Stimulated activated CD4-positive, alpha-beta T cell treated with anti-CD3 and anti-CD28 coated beads, TNF-alpha, amount 100 ng/mL, for 4 hours (primary cell): Measurements from ENCODE around the gene ACVR1B.

ENCODE experiments used
- DNase-seq, 3 experiments: peaks; one replicate each; pipeline ENCODE4 v3.0.0-alpha.2; 2020; ENCODE audit warnings: low read depth in 3 of 3

Gene ACVR1B

DNA sequence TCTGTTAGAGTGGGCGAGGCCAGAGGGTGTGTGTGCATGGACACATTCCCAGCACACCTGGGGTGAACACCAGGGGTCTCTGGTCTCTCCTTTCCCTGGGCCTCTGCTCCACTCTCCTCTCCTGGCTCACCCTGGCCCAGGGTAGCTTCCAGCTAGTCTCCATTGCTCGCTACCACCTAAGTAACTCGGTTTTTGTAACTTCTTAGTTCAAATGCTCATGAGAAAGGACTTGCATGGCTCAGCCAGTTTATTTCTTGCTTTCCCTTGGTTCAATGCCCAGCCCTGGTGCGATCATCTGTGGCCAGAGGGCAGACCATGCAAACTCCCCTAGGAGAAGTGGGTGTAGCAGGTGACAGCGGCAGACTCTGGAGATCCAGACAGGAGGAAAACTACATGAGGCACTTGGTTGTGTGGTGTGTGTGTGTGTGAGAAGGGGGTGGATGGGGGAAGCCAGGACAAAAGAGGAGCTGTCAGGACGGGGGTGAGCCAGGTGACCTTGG, 8.9 kb upstream of the ACVR1B start:
- DNase-seq: no peak

DNA sequence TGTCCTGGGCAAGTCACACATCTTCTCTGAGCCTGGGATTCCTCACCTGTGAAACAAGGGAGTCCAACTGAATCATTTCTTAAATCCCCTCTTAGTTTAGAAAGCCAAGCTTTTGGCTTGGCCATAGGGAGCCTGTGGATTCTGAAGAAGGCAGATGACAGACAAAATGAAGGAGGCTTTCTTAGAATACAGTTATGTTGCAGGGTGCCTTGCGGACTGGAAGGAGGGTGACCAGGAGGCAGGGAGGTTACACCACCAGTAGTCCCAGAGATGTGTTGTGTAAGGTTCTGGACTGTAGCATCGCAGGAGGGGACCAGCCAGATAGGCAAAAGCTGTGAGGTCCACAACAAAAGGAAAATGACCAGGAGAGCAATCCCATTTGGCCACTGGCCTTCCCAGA, 8.2 kb upstream of the ACVR1B start:
- no peak for DNase-seq

DNA sequence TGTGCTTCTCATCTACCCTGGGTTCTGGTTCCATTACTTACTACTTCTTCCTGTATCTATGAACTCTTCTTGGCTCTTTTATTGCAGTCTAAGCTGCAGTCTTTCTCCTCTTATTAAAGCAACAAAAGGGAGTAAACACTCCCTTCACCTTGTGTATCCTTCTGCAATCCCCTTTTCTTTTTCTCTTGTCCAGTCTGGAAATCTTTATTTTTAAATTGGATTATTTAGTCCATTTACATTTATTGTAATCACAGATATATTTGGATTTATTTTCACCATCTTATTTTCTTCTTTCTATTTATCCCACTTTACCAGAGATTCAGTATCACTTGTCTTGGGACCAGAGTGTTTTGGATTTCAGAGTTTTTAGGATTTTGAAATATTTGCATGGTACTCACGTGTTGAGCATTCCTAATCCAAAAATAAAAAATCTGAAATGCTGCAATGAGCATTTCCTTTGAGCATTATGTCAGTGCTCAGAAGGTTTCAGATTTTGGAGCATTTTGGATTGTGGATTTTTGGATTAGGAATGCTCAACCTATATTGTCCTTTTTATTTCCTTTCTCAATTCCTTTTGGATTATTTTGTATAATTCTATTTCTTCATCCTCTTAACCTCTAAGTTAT, 6.8 kb upstream of the ACVR1B start:
- DNase-seq: no peak

DNA sequence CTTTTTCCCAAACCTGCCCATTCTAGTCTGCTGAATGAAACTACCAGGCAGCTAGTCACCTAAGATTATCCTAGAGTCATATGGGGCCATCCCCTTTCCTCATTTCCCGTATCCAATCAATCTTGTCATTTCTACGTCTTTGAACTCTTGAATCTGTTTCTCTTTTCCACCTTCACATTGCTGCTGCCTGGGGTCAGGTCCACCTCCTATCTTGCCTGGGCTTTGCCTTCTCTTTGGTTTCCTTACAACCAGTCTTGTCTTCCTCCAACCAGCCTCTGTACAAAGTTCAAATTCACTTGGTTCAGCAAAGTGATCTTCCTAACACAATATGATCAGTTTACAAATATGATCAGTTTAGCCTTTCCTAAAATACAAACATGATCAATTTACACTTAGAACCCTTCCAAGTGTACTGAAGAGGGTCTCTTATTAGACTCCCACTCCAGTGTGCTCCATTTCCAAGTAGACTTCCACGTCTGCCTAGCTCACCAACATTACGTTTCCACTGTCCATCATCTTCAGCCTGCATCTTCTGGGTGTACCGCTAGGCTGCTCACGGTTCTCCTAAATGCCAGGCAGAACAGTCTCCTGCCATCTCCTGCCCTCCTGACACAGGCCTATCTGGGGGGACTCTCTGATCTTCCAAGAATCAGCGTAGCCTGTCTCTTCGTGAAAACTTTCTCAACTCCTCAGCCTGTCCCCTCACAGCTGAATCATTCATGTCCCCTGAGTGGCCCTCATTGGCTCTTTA, 4.1 kb upstream of the ACVR1B start:
- DNase-seq: no peak

DNA sequence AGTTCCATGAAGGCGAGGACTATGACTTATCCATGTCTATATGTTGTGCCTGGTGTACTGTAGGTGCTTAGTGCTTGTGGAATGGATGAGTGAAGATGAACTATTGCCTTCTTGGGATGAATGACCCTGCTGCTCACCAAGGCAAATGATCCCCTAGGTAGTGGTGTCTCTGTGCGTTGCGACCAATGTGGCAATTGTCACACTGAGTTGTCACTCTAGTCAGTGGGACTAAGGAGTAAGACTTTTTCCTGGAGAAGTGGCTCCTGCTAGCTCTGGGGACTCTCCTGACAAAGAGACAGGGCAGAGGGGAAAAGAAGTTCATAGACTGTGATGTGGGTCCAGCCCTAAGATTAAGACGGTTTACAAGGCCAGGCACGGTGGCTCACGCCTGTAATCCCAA, 3.4 kb upstream of the ACVR1B start:
- DNase-seq: no peak

DNA sequence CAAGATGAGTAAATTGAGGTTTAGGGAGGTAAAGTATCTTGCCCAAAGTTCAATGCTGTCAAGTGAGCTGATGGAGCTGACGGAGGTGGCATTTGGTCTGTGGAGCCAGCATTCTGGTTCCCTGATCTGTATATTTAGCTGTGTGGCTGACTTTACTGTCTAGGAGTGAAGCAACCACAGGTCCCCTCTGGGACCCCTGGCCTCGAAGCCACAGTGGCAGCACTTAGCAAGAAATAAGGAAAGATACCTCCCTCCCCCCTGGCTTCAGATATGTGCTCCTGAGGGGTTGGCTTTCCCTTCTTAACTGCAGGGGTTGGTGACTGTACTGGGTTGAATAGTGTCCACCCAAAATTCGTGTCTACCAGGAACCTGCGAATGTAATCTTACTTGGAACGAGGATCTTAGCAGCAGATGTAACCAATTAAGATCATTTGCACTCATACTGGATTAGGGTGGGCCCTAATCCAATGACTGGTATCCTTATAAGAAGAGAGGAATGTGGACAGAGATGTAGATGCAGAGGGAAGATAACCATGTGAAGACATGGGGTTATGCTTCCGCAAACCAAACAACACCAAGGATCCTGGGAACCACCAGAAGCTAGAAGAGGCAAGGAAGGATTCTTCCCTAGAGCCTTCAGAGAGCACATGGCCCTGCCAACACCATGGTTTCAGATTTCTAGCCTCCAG, 2.0 kb upstream of the ACVR1B start:
- no peak for DNase-seq

DNA sequence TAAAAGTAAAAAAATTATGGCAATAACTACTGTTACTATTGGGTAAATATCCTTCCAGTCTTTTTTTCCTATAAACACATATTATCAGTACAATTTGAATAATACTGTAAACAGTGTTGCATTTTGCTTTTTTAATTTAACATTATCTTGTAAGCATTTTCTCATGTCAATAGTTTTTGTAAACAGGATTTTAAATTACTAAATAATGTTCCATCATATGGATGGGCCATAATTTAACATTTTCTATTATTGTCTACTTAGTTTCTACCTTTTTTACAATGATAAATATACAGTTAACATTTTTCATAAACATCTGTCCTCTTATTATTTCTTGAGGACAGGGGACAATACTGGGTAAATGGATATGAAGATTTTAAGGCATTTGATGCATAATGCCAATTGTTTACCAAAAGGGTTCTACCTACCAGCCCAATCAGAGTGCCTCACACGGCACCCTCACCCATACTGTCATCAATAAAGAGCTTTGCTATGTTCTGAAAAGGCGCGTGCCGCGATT, 759 bp upstream of the ACVR1B start:
- no peak for DNase-seq

DNA sequence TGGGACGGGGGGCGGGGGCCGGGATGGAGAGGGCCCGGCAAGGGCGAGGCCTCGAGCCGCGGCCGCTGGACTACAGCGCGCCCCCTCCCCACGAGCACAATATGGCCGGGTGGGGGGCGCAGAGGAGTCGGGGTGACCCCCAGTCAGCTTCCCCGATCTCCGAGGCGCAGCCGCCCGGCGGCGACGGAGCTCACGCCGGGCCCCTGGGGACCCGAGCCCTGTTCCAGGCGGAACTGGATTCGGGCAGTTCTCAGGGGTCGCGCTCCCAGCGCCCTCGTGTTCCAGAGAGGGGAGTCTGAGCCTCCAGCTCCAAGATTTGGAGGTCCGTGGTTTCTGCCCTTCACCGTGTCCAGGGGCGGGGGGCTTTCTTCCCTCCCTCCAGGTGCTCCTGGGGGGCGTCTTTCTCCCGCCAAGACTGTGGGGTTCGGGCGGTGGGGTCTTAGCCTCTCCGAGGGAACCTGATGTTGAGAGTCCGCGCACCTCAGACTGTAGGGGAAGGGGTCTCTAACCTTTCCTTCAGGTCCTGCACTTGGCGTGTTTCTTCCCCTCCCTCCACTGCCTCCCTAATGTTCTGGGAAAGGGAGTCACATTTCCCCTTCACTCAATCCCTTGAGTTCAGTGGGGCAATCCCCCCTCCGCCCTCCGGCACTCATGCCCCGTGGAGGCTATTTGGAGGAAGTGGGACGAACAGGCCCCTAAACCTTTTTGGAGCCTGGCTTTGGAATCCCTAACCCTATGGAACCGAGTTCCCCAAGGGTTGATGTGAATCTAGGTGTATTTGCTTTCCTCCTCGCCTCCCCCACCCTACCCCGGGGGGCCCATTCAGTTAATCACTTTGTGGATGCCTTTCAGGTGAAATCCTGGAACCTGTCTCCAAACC, 584 bp downstream of the ACVR1B start:
- DNase-seq: peak in 1 of 3 experiments; percentile 12

DNA sequence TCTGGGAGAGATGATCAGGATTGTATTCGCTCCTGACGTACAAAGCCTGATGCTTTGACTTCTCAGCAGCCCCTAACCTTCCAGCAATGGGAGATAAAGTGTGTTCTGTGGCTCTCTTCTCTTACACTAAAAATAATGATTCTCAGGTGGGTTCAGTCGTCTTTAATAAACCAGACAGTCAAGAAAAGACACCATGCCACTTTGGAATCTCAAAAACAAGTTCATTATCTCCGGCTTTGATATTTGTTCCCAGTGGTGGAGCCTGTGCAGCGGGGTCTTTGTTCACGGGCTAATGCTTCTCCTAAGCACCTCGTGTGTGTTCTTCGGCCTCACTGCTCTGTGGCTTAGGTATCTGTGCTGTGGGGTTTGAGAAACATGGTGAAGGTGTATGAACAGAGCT, 1.6 kb downstream of the ACVR1B start:
- no peak for DNase-seq

DNA sequence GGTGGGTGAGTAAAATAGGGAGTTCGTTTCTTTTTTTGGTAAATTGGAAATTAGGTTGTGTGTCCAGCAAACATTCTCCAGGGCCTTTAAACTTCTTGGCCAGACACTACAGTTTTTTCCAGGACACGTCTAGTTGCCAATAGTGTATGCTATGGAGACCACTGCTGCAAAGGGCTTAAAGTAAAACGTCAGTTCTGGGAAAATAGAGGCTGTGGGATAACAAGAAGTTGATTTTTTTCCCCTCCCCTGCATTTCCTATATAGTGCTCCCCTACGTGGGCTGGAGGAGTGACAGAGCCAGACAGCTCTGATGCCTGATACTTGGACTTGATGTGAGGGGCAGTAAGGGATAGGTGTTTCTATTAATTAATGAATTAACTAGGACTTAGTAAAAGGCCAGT, 2.4 kb downstream of the ACVR1B start:
- DNase-seq: no peak

DNA sequence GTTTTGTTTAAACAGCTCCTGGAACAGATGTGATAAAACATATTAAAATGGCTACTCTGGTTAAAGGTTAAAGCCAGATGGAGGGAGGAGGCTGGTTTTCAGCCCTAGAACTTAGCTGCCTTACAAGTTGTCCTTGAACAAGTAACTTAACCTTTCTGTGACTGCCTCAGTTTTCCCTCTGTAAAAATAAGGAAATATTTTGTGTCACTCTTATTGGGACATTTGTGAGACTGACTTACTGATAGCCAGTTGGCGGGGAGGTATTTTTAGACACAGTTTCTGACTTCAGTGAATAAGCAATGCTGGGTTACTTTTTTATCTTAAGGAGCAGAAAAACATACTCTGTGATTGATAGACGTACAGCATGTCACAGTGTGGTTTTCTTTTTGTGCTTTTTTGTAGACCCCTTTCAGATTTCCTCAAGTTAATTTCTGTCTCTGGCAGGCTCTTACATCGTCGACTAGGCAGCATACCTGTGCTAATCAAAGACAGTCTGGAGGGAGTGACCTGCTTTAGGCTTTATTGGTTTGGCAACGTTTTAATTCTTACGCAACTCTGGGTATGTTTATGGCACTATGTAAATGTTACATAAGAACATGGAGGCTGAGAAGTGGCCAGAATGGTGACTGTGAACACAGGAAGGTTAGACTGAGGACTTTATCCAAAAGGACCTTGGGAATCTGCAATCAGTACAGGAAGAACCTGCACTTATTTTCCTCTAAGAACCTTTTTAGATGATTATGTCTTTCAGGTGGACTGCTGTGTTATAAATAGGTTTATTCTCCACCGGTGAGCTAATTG, 3.3 kb downstream of the ACVR1B start:
- DNase-seq: no peak

DNA sequence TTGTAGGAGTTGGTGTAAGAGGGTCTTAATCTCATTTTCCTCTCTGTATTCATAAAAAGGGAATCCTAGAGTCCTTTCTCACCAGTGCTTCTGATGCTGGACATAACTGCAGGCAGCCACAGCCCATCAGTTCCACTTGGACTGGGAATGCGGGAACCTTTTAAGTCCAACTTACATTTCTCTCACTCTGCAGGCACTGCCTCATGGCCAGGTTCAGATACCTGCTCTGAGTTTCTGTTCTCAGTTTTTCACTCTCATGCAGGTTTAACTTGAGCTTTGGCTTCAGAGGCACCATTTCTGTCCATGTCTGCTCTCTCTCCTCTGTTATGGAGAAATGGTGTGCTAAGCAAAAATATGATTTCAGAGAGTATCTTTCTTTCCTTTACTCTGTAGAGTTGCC, 4.2 kb downstream of the ACVR1B start:
- no peak for DNase-seq

DNA sequence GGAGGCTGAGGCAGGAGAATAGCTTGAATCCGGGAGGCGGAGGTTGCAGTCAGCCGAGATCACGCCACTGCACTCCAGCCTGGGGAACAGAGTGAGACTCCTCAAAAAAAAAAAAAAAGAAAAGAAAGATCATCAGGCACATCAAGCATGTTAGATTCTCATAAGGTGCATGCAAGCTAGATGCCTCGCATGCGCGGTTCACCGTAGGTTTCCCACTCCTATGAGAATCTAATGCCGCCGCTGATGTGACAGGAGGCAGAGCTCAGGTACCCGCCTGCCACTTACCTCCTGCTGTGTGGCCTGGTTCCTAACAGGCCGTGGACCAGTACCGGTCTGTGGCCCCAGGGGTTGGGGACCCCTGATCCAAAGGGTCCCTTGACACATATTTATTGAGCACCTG, 7.0 kb downstream of the ACVR1B start:
- no peak for DNase-seq

DNA sequence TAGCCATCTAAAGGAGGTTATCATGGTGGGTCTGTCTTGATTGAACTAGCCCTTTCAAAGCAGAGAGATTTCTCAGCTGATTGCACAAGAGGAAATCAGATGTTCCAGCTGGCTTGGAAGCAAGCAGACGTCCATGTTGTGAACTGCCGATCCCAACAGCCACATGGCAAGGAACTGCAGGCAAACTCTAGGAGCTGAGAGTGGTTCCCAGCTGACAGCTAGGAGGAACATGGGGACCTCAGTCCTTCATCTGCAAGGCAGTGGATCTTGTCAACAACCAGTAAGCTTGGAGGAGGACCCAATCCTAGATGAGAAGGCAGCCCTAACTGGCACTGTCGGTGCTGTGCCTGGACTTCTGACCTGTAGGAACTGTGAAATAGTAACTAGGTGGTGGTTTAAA, 7.7 kb downstream of the ACVR1B start:
- DNase-seq: no peak

DNA sequence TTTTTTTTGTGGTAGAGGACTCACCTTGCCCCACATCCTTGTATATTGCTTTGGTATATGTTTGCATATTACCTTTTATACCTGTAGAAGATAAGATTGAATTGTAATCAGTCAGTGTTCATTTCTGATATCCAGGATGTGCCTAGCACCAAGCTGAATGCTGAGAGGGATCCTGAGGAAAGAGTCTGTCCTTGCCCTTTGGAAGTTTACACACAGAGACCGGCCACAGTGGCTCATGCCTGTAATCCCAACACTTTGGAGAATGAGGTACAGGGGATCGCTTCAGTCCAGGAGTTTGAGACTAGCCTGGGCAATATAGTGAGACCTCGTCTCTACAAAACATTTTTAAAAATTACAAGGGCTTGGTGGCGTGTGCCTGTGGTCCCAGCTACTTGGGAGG, 8.4 kb downstream of the ACVR1B start:
- no peak for DNase-seq

DNA sequence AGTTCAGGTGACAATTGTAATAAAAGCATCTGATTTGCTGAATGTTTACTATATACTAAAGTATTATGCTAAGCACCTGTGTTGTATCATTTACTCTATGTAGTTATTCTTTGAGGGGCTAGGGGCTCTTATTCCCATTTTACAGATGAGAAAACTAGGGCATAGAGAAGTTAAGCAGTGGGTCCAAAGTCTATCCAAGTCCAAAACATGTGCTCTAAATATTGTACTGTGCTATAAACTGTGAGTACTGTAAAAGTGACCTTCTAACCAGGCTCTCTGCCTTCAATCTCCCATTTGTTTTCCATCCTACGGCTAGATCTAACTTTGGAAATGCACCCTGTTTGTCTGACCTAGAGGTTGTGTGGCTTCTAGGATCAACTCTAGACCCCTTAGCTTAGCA, 9.0 kb downstream of the ACVR1B start:
- DNase-seq: no peak

DNA sequence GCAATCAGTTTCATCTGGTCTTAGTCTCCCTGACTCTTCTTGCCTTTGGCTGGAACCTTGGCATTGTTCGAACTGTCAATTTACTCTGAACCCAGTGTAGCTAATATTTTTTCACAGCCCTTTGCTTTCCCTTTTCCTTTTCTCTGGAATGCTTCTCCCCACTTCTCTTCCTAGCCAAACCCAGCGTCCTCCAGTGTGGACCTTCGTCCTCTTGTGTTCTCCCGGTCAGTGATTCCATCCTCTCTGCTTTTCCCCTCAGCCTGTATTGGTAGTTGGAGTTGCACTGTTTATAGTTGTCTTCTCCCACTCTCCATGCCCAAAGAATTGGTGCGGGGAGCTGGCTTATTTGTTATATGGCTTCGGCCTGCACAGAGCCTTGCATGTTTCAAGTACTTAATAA, 9.4 kb downstream of the ACVR1B start:
- no peak for DNase-seq

DNA sequence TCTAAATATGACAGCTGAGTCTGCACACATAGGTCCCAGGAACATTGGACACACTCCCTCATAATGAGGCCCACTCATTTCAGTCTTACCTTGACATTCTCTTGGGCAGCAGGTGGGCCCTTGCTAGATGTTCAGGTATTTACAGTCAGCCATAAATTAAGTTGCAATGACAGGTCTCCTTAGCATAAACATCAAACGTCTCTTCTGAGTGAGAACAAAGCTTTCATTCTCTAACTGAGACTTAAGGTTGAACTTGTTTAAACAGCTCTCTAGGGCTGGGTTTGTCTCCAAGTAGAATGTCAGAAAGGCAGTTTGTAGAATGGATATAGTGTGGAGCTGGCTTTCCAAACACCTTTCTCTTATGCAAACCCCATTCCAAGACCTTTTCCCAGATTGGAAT, 10.3 kb downstream of the ACVR1B start:
- no peak for DNase-seq

DNA sequence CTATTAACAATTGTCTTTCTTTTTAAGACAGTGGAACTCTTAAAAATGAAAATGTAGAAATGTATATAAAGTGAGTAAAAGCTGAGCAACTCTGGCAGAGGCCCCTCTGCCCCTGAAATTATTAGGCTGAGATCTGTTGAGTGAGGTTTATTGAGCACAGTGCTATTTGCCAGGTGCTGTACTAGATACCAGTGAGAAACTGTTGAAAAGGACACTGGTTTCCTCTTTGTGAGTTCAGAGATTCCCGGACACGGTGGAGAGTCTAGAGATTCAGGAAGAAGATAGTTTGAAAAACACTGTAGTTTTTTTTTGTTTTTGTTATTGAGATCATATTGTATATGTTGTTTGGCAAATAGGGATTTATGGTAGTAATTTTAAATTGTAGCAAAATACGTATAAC, 11.2 kb downstream of the ACVR1B start:
- no peak for DNase-seq

DNA sequence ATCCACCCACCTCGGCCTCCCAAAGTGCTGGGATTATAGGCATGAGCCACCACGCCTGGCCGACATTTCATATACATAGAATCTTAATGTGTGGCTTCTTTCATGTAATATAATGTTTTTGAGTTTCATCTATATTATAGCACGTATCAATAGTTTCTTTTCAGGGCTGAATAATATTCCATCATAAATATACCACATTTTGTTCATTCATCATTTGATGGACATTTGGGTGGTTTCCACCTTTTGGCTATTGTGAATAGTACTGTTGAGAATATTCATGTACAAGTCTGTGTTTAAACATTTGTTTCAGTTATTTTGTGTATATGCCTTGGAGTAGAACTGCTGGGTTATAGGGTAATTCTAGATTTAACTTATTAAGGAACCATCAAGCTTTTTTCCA, 12.0 kb downstream of the ACVR1B start:
- no peak for DNase-seq

DNA sequence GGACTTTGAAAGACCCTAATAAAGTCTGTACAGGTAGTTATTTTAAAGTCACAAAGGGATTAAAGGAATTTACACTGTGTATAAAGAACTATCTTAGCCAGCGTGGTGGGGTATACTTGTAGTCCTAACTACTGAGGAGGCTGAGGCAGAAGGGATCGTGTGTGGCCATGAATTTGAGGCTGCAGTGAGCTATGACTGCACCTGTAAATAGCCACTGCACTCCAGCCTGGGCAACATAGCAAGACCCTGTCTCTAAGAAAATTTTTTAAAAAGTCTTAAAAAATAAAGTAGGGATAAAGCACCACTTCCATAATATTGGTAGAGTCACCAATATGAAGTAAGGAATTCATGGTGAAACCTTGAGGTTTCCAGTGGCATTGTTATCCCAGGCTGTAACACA, 18.1 kb downstream of the ACVR1B start:
- DNase-seq: no peak
